SK-N-MC (cell line): ENCODE measurements around the gene MAVS.
A peak's percentile ranks its signal among the peaks of the same experiment; 100 is the strongest.

ENCODE experiments used
- DNase-seq: peaks from one replicate; pipeline ENCODE4 v3.0.0-alpha.2; 2011; ENCODE audit warnings: low read depth, low spot score
- H3K27ac ChIP-seq: fragments of 200-600 bp; sonication (generic); 2 replicates; pipeline ENCODE4 v1.5.1; 2016; ENCODE audit warnings: mixed run types
- H3K36me3 ChIP-seq: fragments of 200-600 bp; sonication (generic); 2 replicates; pipeline ENCODE4 v1.6.1; 2017; ENCODE audit warnings: antibody characterized with exemption, low read length, mixed read lengths; ENCODE audit not compliant: insufficient read depth
- H3K4me3 ChIP-seq: fragments of 200-600 bp; sonication (generic); 2 replicates; pipeline ENCODE4 v1.5.1; 2016
- H3K9ac ChIP-seq: fragments of 200-600 bp; sonication (generic); 2 replicates; pipeline ENCODE4 v1.8.0; 2017; ENCODE audit warnings: mixed run types, mixed read lengths; ENCODE audit not compliant: insufficient read length
- H3K9me3 ChIP-seq: fragments of 200-600 bp; sonication (generic); 2 replicates; pipeline ENCODE4 v1.6.1; 2017; ENCODE audit warnings: low read depth, mild to moderate bottlenecking, antibody characterized with exemption, low read length, moderate library complexity, mixed read lengths
- EZH2 ChIP-seq: fragments of 200-600 bp; sonication (generic); IDR thresholded peaks from one replicate; pipeline ENCODE4 v1.6.1; 2017; ENCODE audit warnings: antibody characterized with exemption
- FOXP2 ChIP-seq: optimal IDR thresholded peaks from 2 replicates; pipeline ENCODE3; 2011; ENCODE audit warnings: mild to moderate bottlenecking, moderate library complexity; ENCODE audit not compliant: insufficient read depth; ENCODE audit errors: extremely low read length, control extremely low read depth
- POLR2AphosphoS5 ChIP-seq: IDR thresholded peaks from 2 replicates; pipeline ENCODE4 v1.6.1; 2012; ENCODE audit warnings: mild to moderate bottlenecking, low read depth, low read length, borderline replicate concordance

MAVS gene

GRCh38 chr20:3812975-3813847, 33.4 kb upstream of the MAVS start:
- Histone ChIP-seq H3K4me3 (no peak overlapping the region), H3K36me3 (no peaks in the 10 kb centered on the region), H3K9ac (peak overlapping the region; percentile 26), H3K9me3 (no peaks in the 10 kb centered on the region), H3K27ac (peak overlapping the region; percentile 100)
- no peak for DNase-seq
- no peak for TF ChIP-seq FOXP2
- TF ChIP-seq EZH2 = no peak
- TF ChIP-seq POLR2AphosphoS5 = no peak

- no peak for DNase-seq
- no peaks in the 10 kb centered on the region for H3K9me3 ChIP-seq
- no peak overlapping the region for H3K4me3 ChIP-seq
- TF ChIP-seq POLR2AphosphoS5 (no peak), FOXP2 (no peak), EZH2 (no peak)
- no peaks in the 10 kb centered on the region for H3K36me3 ChIP-seq
- H3K27ac ChIP-seq = peak overlapping the region; percentile 100
- H3K9ac ChIP-seq = peak overlapping the region; percentile 26
These were observed 32.6 kb upstream of the MAVS start for GRCh38 chr20:3813848-3814581.

GRCh38 chr20:3814928-3815495, 31.6 kb upstream of the MAVS start:
- no peak overlapping the region for H3K9ac ChIP-seq
- H3K4me3 ChIP-seq = no peak overlapping the region
- H3K27ac ChIP-seq = no peak overlapping the region
- DNase-seq = no peak
- no peak for TF ChIP-seq EZH2
- TF ChIP-seq FOXP2 = no peak
- TF ChIP-seq POLR2AphosphoS5 = no peak
- H3K36me3 ChIP-seq = no peaks in the 10 kb centered on the region
- no peaks in the 10 kb centered on the region for H3K9me3 ChIP-seq

- no peak for DNase-seq
- Histone ChIP-seq H3K4me3 (no peak overlapping the region), H3K36me3 (no peaks in the 10 kb centered on the region), H3K9ac (no peak overlapping the region), H3K9me3 (no peaks in the 10 kb centered on the region), H3K27ac (no peak overlapping the region)
- TF ChIP-seq FOXP2 (no peak), EZH2 (no peak), POLR2AphosphoS5 (no peak)
These were observed 30.8 kb upstream of the MAVS start for GRCh38 chr20:3815703-3816315.

GRCh38 chr20:3818155-3819151, 28.2 kb upstream of the MAVS start:
- Histone ChIP-seq H3K27ac (peak overlapping the region; percentile 21), H3K36me3 (peaks cover 17% of the 10 kb centered on the region), H3K9me3 (no peaks in the 10 kb centered on the region), H3K9ac (no peak overlapping the region), H3K4me3 (no peak overlapping the region)
- no peak for TF ChIP-seq EZH2
- TF ChIP-seq POLR2AphosphoS5 = no peak
- no peak for TF ChIP-seq FOXP2
- DNase-seq = no peak

GRCh38 chr20:3819411-3820047, 27.1 kb upstream of the MAVS start:
- TF ChIP-seq EZH2 = no peak
- peak overlapping the region; percentile 86 for H3K4me3 ChIP-seq
- H3K9me3 ChIP-seq = no peaks in the 10 kb centered on the region
- H3K27ac ChIP-seq = peak overlapping the region; percentile 44; the same call in 1 of the 2 replicates
- no peak for DNase-seq
- peaks cover 28% of the 10 kb centered on the region for H3K36me3 ChIP-seq
- H3K9ac ChIP-seq = peak overlapping the region; percentile 98
